ENCODE results near the gene RBBP9.
"Not testable (repeated sequence)": the region's sequence is repeated elsewhere in the genome, so short reads cannot be mapped to it uniquely, and the experiment has no call there.

The RBBP9 gene

GRCh38 chr20:18524646-18525045 is 27.6 kb upstream of the RBBP9 start:
- no peak for ATAC-seq (ENCODE audit: insufficient read depth, low read depth)
- Histone ChIP-seq H3K9me3 (ENCODE audit: insufficient read depth, low read length, severe bottlenecking) (no peaks in the 10 kb centered on the region), H3K79me2 (ENCODE audit: insufficient read depth, low read length) (no peaks in the 10 kb centered on the region), H3K4me2 (ENCODE audit: insufficient read depth, low read length) (no peak overlapping the region), H3K4me1 (ENCODE audit: insufficient read depth, low read length) (no peaks in the 10 kb centered on the region), H4K20me1 (ENCODE audit: insufficient read depth, low read length) (0 out of 2 replicates have a peak, but pooled peaks cover under 1% of the 10 kb centered on the region), H3K9ac (ENCODE audit: low read depth, low read length) (no peak overlapping the region), H2AFZ (ENCODE audit: low read depth, low read length) (no peak overlapping the region), H3K4me3 (ENCODE audit: low read depth in 1 of 2, low read length in 2 of 2) (no peak overlapping the region), H3K27me3 (ENCODE audit: insufficient read depth, low read length, poor library complexity) (no peaks in the 10 kb centered on the region), H3K36me3 (ENCODE audit: insufficient read depth, low read length) (peaks cover 66% of the 10 kb centered on the region), H3K27ac (ENCODE audit: low read length) (no peak overlapping the region)
- TF ChIP-seq EZH2 (IDR thresholded peaks at IDR 0.05; ENCODE audit: borderline replicate concordance, low read depth, low read length, severe bottlenecking), result no peak
- TF ChIP-seq CTCF (IDR thresholded peaks at IDR 0.05; ENCODE audit: borderline replicate concordance, extremely low read depth, low read length, poor library complexity, severe bottlenecking), result no peak
- DNase-seq, result no peak

- peaks cover 7% of the 10 kb centered on the region; the same call in 1 of the 2 replicates for H4K20me1 ChIP-seq (ENCODE audit: insufficient read depth, low read length)
- no peaks in the 10 kb centered on the region for H3K27me3 ChIP-seq (ENCODE audit: insufficient read depth, low read length, poor library complexity)
- ATAC-seq (ENCODE audit: insufficient read depth, low read depth) (no peak), DNase-seq (no peak)
- H3K4me1 ChIP-seq (ENCODE audit: insufficient read depth, low read length), result no peaks in the 10 kb centered on the region
- no peak overlapping the region for H3K9ac ChIP-seq (ENCODE audit: low read depth, low read length)
- H3K4me3 ChIP-seq (ENCODE audit: low read depth in 1 of 2, low read length in 2 of 2), result no peak overlapping the region
- no peaks in the 10 kb centered on the region for H3K9me3 ChIP-seq (ENCODE audit: insufficient read depth, low read length, severe bottlenecking)
- H2AFZ ChIP-seq (ENCODE audit: low read depth, low read length), result no peak overlapping the region
- TF ChIP-seq CTCF (IDR thresholded peaks at IDR 0.05; ENCODE audit: borderline replicate concordance, extremely low read depth, low read length, poor library complexity, severe bottlenecking) (no peak), EZH2 (IDR thresholded peaks at IDR 0.05; ENCODE audit: borderline replicate concordance, low read depth, low read length, severe bottlenecking) (no peak)
- peaks cover 4% of the 10 kb centered on the region; the same call in 1 of the 2 replicates for H3K79me2 ChIP-seq (ENCODE audit: insufficient read depth, low read length)
- no peak overlapping the region for H3K4me2 ChIP-seq (ENCODE audit: insufficient read depth, low read length)
- no peak overlapping the region for H3K27ac ChIP-seq (ENCODE audit: low read length)
- peaks cover 60% of the 10 kb centered on the region for H3K36me3 ChIP-seq (ENCODE audit: insufficient read depth, low read length)
Measured at GRCh38 chr20:18523066-18523465, 26.0 kb upstream of the RBBP9 start.

- not testable (repeated sequence) for H3K27ac ChIP-seq (ENCODE audit: low read length); H2AFZ ChIP-seq (ENCODE audit: low read depth, low read length); H3K4me3 ChIP-seq (ENCODE audit: low read depth in 1 of 2, low read length in 2 of 2); H4K20me1 ChIP-seq (ENCODE audit: insufficient read depth, low read length); H3K9ac ChIP-seq (ENCODE audit: low read depth, low read length); H3K4me1 ChIP-seq (ENCODE audit: insufficient read depth, low read length); ATAC-seq (ENCODE audit: insufficient read depth, low read depth); H3K79me2 ChIP-seq (ENCODE audit: insufficient read depth, low read length); DNase-seq; H3K27me3 ChIP-seq (ENCODE audit: insufficient read depth, low read length, poor library complexity); H3K4me2 ChIP-seq (ENCODE audit: insufficient read depth, low read length); H3K9me3 ChIP-seq (ENCODE audit: insufficient read depth, low read length, severe bottlenecking)
- peaks cover 52% of the 10 kb centered on the region for H3K36me3 ChIP-seq (ENCODE audit: insufficient read depth, low read length)
Measured at GRCh38 chr20:18522066-18522465, 25.0 kb upstream of the RBBP9 start.

GRCh38 chr20:18515973-18516372 is 18.9 kb upstream of the RBBP9 start:
- Histone ChIP-seq H3K36me3 (ENCODE audit: insufficient read depth, low read length) (peaks cover 59% of the 10 kb centered on the region), H3K79me2 (ENCODE audit: insufficient read depth, low read length) (peaks cover 7% of the 10 kb centered on the region), H4K20me1 (ENCODE audit: insufficient read depth, low read length) (peaks cover 7% of the 10 kb centered on the region; the same call in 1 of the 2 replicates), H3K9me3 (ENCODE audit: insufficient read depth, low read length, severe bottlenecking) (no peaks in the 10 kb centered on the region), H3K9ac (ENCODE audit: low read depth, low read length) (no peak overlapping the region), H3K27me3 (ENCODE audit: insufficient read depth, low read length, poor library complexity) (no peaks in the 10 kb centered on the region), H2AFZ (ENCODE audit: low read depth, low read length) (no peak overlapping the region), H3K4me3 (ENCODE audit: low read depth in 1 of 2, low read length in 2 of 2) (no peak overlapping the region), H3K4me1 (ENCODE audit: insufficient read depth, low read length) (0 out of 2 replicates have a peak, but pooled peaks cover under 1% of the 10 kb centered on the region), H3K4me2 (ENCODE audit: insufficient read depth, low read length) (no peak overlapping the region), H3K27ac (ENCODE audit: low read length) (no peak overlapping the region)
- ATAC-seq (ENCODE audit: insufficient read depth, low read depth), result no peak
- no peak for TF ChIP-seq CTCF (IDR thresholded peaks at IDR 0.05; ENCODE audit: borderline replicate concordance, extremely low read depth, low read length, poor library complexity, severe bottlenecking)
- TF ChIP-seq EZH2 (IDR thresholded peaks at IDR 0.05; ENCODE audit: borderline replicate concordance, low read depth, low read length, severe bottlenecking), result no peak
- no peak for DNase-seq
